K562 (cell line): ENCODE results near the gene VSIG1. TPM values are rescaled to one million over a fixed set of nuclear protein-coding genes. Genes with fewer than 3 reads are reported as not detected.

Experiments used
- BHLHE40 ChIP-seq: IDR thresholded peaks from 2 replicates; pipeline ENCODE4 v1.6.1; 2011; ENCODE audit warnings: low read length, improper control_type of control experiment
- ERF ChIP-seq: fragments of 450-650 bp; formaldehyde crosslinking; IDR thresholded peaks from 2 replicates; pipeline ENCODE4 v1.4.0; 2020; ENCODE audit warnings: mild to moderate bottlenecking, mixed read lengths
- ETV1 ChIP-seq: fragments of 450-650 bp; conservative IDR thresholded peaks from 2 replicates; pipeline ENCODE4 v1.6.1; 2016; ENCODE audit warnings: missing genetic modification characterization, control low read depth, low read depth, missing compliant biosample characterization
- HDGF ChIP-seq: fragments of 450-650 bp; IDR thresholded peaks from 2 replicates; pipeline ENCODE4 v1.6.1; 2016
- HIVEP1 ChIP-seq: fragments of 250-450 bp; sonication (Bioruptor Pico); IDR thresholded peaks from 2 replicates; pipeline ENCODE4 v1.4.0; 2020; ENCODE audit warnings: mild to moderate bottlenecking
- KDM2B ChIP-seq: fragments of 250-450 bp; sonication (Bioruptor Pico); IDR thresholded peaks from 2 replicates; pipeline ENCODE4 v1.8.0; 2021; ENCODE audit warnings: mild to moderate bottlenecking, moderate library complexity
- MECOM ChIP-seq: fragments of 250-450 bp; sonication (Bioruptor Pico); IDR thresholded peaks from 2 replicates; pipeline ENCODE4 v1.8.0; 2022; ENCODE audit warnings: inconsistent platforms
- NELFE ChIP-seq: IDR thresholded peaks from 2 replicates; pipeline ENCODE4 v1.6.1; 2011; ENCODE audit warnings: mild to moderate bottlenecking; ENCODE audit not compliant: insufficient read depth, insufficient read length
- PHB2 ChIP-seq: fragments of 450-650 bp; IDR thresholded peaks from 2 replicates; pipeline ENCODE4 v1.6.1; 2017; ENCODE audit warnings: low read depth
- POLR2AphosphoS2 ChIP-seq: IDR thresholded peaks from 2 replicates; pipeline ENCODE4 v1.6.1; 2012; ENCODE audit warnings: low read length, improper control_type of control experiment
- RFX7 ChIP-seq: fragments of 250-450 bp; sonication (Bioruptor Pico); IDR thresholded peaks from 2 replicates; pipeline ENCODE4 v1.5.1; 2021; ENCODE audit warnings: mild to moderate bottlenecking
- RHOXF2B ChIP-seq: fragments of 250-450 bp; sonication (Bioruptor Pico); conservative IDR thresholded peaks from 2 replicates; pipeline ENCODE4 v1.5.1; 2021
- RNF2 ChIP-seq: sonication (generic); IDR thresholded peaks from 2 replicates; pipeline ENCODE4 v1.6.1; 2016
- RNF219 ChIP-seq: fragments of 250-450 bp; sonication (Bioruptor Pico); IDR thresholded peaks from 2 replicates; pipeline ENCODE4 v1.5.0; 2022; ENCODE audit warnings: mild to moderate bottlenecking
- SP1 ChIP-seq: sonication (generic); formaldehyde crosslinking; IDR thresholded peaks from 2 replicates; pipeline ENCODE4 v1.8.1; 2022; ENCODE audit warnings: mild to moderate bottlenecking, missing genetic modification reagents
- SRF ChIP-seq, 2 experiments: fragments of 250-450, 450-650 bp in 1 of 2; sonication (Bioruptor Pico) in 1 of 2; sonication (generic) in 1 of 2; formaldehyde crosslinking; IDR thresholded peaks; 2 replicates each; pipeline versions ENCODE4 v1.5.0 to v1.5.1; 2020 to 2022; ENCODE audit warnings: mild to moderate bottlenecking in 1 of 2, missing genetic modification reagents in 1 of 2
- TAF15 ChIP-seq: fragments of 200-400 bp; formaldehyde crosslinking; IDR thresholded peaks from 2 replicates; pipeline ENCODE4 v1.6.1; 2017; ENCODE audit warnings: mild to moderate bottlenecking, low read depth, low read length, moderate library complexity
- TEAD1 ChIP-seq, 2 experiments: fragments of 450-650 bp in 1 of 2; sonication (generic) in 1 of 2; formaldehyde crosslinking; IDR thresholded peaks; 2 replicates each; pipeline versions ENCODE4 v1.4.0 to v1.8.0; 2020 to 2022; ENCODE audit warnings: mild to moderate bottlenecking in 2 of 2, missing genetic modification reagents in 1 of 2
- TFAM ChIP-seq: fragments of 250-450 bp; sonication (Bioruptor Pico); conservative IDR thresholded peaks from 2 replicates; pipeline ENCODE4 v1.5.0; 2021; ENCODE audit warnings: mild to moderate bottlenecking, moderate library complexity
- ZFP1 ChIP-seq: fragments of 450-650 bp; formaldehyde crosslinking; IDR thresholded peaks from 2 replicates; pipeline ENCODE4 v1.4.0; 2020; ENCODE audit warnings: mild to moderate bottlenecking, mixed read lengths
- ZNF121 ChIP-seq: sonication (generic); formaldehyde crosslinking; conservative IDR thresholded peaks from 2 replicates; pipeline ENCODE4 v1.8.0; 2022; ENCODE audit warnings: missing genetic modification reagents
- ZNF217 ChIP-seq: sonication (generic); formaldehyde crosslinking; IDR thresholded peaks from 2 replicates; pipeline ENCODE4 v1.8.0; 2022; ENCODE audit warnings: mild to moderate bottlenecking, missing genetic modification reagents
- ZNF232 ChIP-seq: sonication (generic); formaldehyde crosslinking; IDR thresholded peaks from 2 replicates; pipeline ENCODE4 v1.8.0; 2022; ENCODE audit warnings: mild to moderate bottlenecking, missing genetic modification reagents
- ZNF354B ChIP-seq: fragments of 250-450 bp; sonication (Bioruptor Pico); IDR thresholded peaks from 2 replicates; pipeline ENCODE4 v1.4.0; 2020
- ZNF384 ChIP-seq: IDR thresholded peaks from 2 replicates; pipeline ENCODE4 v1.6.1; 2012; ENCODE audit warnings: low read depth, low read length, improper control_type of control experiment
- ZNF449 ChIP-seq: fragments of 250-450 bp; sonication (Bioruptor Pico); IDR thresholded peaks from 2 replicates; pipeline ENCODE4 v1.8.0; 2022; ENCODE audit warnings: moderate library complexity, mild to moderate bottlenecking, inconsistent platforms
- ZNF699 ChIP-seq: fragments of 250-450 bp; sonication (Bioruptor Pico); IDR thresholded peaks from 2 replicates; pipeline ENCODE4 v1.8.0; 2021; ENCODE audit warnings: mild to moderate bottlenecking, moderate library complexity; ENCODE audit not compliant: insufficient replicate concordance
- ZNF75A ChIP-seq: fragments of 450-650 bp; formaldehyde crosslinking; IDR thresholded peaks from 2 replicates; pipeline ENCODE4 v1.4.0; 2020; ENCODE audit warnings: mild to moderate bottlenecking
- ZNF76 ChIP-seq: fragments of 250-450 bp; sonication (Bioruptor Pico); IDR thresholded peaks from 2 replicates; pipeline ENCODE4 v1.4.0; 2020; ENCODE audit warnings: mild to moderate bottlenecking, moderate library complexity, borderline replicate concordance
- ZNF79 ChIP-seq: fragments of 250-450 bp; sonication (Bioruptor Pico); IDR thresholded peaks from 2 replicates; pipeline ENCODE4 v1.4.0; 2020; ENCODE audit warnings: low read depth, mild to moderate bottlenecking, moderate library complexity
- polyA plus RNA-seq, 8 experiments: library from polyadenylated mRNA; depleted of rRNA in 4 of 8; stranded (reverse) in 5 of 8; unstranded in 3 of 8; fragments of >200 nt; fragmentation: Nextera tagmentation in 2 of 8; fragmentation: Illumina TruSeq in 1 of 8; extraction: Ambion mirVana in 2 of 8; extraction: Trizol in 1 of 8; gene quantifications; 2 replicates each; pipeline versions ENCODE4 v1.2.1 to v1.2.3, GENCODE V29; 2011 to 2014; ENCODE audit warnings: inconsistent platforms in 1 of 8, missing spikeins in 1 of 8
- total RNA-seq, 7 experiments: library from RNA; depleted of rRNA in 6 of 7; stranded (reverse); fragments of >200 nt in 6 of 7; fragmentation: Illumina TruSeq in 2 of 7; extraction: Trizol in 2 of 7; gene quantifications; 2 replicates each; pipeline versions ENCODE4 v1.2.1 to v1.2.3, GENCODE V29; 2011 to 2021; ENCODE audit warnings: low replicate concordance in 1 of 7

Gene VSIG1
- total and polyA plus RNA-seq, 9 of the 15 experiments (the other 6 are each of a cell fraction or from before 2014, with no cell fraction given) = not detected

GRCh38 chrX:108091264-108091877 is 46.5 kb downstream of the VSIG1 start, which contains the start of the genes ATG4A and PSMD10 (continued):
- TF ChIP-seq MECOM (CRISPR knock-in tag) = no peak
- no peak for TF ChIP-seq SP1 (CRISPR knock-in tag)
- no peak; the same call in 1 of the 2 replicates for TF ChIP-seq POLR2AphosphoS2
- TF ChIP-seq ZNF76 (CRISPR knock-in tag) = no peak
- TF ChIP-seq ZNF699 (CRISPR knock-in tag) = no peak
- no peak for TF ChIP-seq BHLHE40
- TF ChIP-seq ZNF384 = no peak
- no peak for TF ChIP-seq ZNF449 (CRISPR knock-in tag)
- no peak for TF ChIP-seq ZNF217 (CRISPR knock-in tag)
- no peak for TF ChIP-seq RFX7 (CRISPR knock-in tag)
- no peak for TF ChIP-seq KDM2B (CRISPR knock-in tag)
- TF ChIP-seq PHB2 = no peak
- TF ChIP-seq SRF (CRISPR knock-in tag; IDR thresholded peaks at IDR 0.05) = peak in 1 of 2 experiments; percentile 59; a peak in 1 of 4 replicates
- TF ChIP-seq RNF219 (CRISPR knock-in tag) = no peak
- TF ChIP-seq ZNF121 (CRISPR knock-in tag) = no peak
- TF ChIP-seq ZNF232 = no peak
- TF ChIP-seq RHOXF2B (CRISPR knock-in tag) = no peak
- TF ChIP-seq TEAD1 (CRISPR knock-in tag; IDR thresholded peaks at IDR 0.05) = 0 out of 4 replicates have a peak, but pooled peaks of 1 of the 2 experiments have one; percentile 13
- no peak for TF ChIP-seq RNF2
- no peak for TF ChIP-seq ZNF354B
- no peak for TF ChIP-seq NELFE
- TF ChIP-seq ZNF75A (CRISPR knock-in tag) = no peak
- no peak for TF ChIP-seq ZFP1
- no peak for TF ChIP-seq HDGF
- TF ChIP-seq HIVEP1 = no peak
- no peak for TF ChIP-seq ZNF79 (CRISPR knock-in tag)
- no peak for TF ChIP-seq TFAM (CRISPR knock-in tag)
- no peak; the same call in 1 of the 2 replicates for TF ChIP-seq ETV1
- TF ChIP-seq TAF15 = no peak
- TF ChIP-seq ERF = no peak
